ENCODE results near the gene IPO9. TPM values are rescaled to one million over a fixed set of nuclear protein-coding genes. Genes with fewer than 3 reads are reported as not detected.

Gene IPO9
- total RNA-seq, 2 donors from 2014 or later: 108 to 133 TPM

- Histone ChIP-seq H3K27ac (ENCODE audit: low read depth, low read length) (no peak overlapping the region), H3K9ac (ENCODE audit: extremely low read depth, low read length, poor library complexity, severe bottlenecking) (no peak overlapping the region), H3K36me3 (ENCODE audit: control insufficient read depth, insufficient read depth, low read length) (no peaks in the 10 kb centered on the region), H3K27me3 (ENCODE audit: control insufficient read depth, insufficient read depth, low read length, poor library complexity, severe bottlenecking) (no peaks in the 10 kb centered on the region), H3K4me3 (ENCODE audit: low read length) (no peak overlapping the region), H3K4me1 (ENCODE audit: control insufficient read depth, insufficient read depth, low read length) (no peaks in the 10 kb centered on the region), H3K9me3 (ENCODE audit: control insufficient read depth, low read length) (no peaks in the 10 kb centered on the region)
- peaks cover 3% of the 10 kb centered on the region for H3K4me1 Mint-ChIP-seq
- no peaks in the 10 kb centered on the region for H3K36me3 Mint-ChIP-seq (ENCODE audit: low read depth)
- H3K27ac Mint-ChIP-seq: no peak overlapping the region
- H3K9me3 Mint-ChIP-seq: no peaks in the 10 kb centered on the region
- no peak for DNase-seq
- H3K4me3 Mint-ChIP-seq: no peak overlapping the region
- H3K27me3 Mint-ChIP-seq (ENCODE audit: insufficient read depth): peaks cover 12% of the 10 kb centered on the region
- 85 to 89% methylated on average over 3 of the region's 3 CpGs for WGBS, 2 experiments (ENCODE audit: insufficient coverage in 1 of 2, insufficient read length in 1 of 2)
- no peak for TF ChIP-seq CTCF (conservative IDR thresholded peaks at IDR 0.05)
These were observed 73.2 kb downstream of the IPO9 start for GRCh38 chr1:201902198-201902597.

- 80 to 81% methylated on average over 3 to 5 of the region's 5 CpGs for WGBS, 2 experiments (ENCODE audit: insufficient coverage in 1 of 2, insufficient read length in 1 of 2)
- no peaks in the 10 kb centered on the region for H3K36me3 ChIP-seq (ENCODE audit: control insufficient read depth, insufficient read depth, low read length)
- no peaks in the 10 kb centered on the region for H3K9me3 ChIP-seq (ENCODE audit: control insufficient read depth, low read length)
- Mint-ChIP-seq H3K27me3 (ENCODE audit: insufficient read depth) (peaks cover 12% of the 10 kb centered on the region), H3K4me1 (peaks cover 3% of the 10 kb centered on the region), H3K36me3 (ENCODE audit: low read depth) (no peaks in the 10 kb centered on the region), H3K27ac (no peak overlapping the region), H3K4me3 (no peak overlapping the region), H3K9me3 (no peaks in the 10 kb centered on the region)
- H3K9ac ChIP-seq (ENCODE audit: extremely low read depth, low read length, poor library complexity, severe bottlenecking): no peak overlapping the region
- TF ChIP-seq CTCF (conservative IDR thresholded peaks at IDR 0.05): no peak
- H3K4me1 ChIP-seq (ENCODE audit: control insufficient read depth, insufficient read depth, low read length): no peaks in the 10 kb centered on the region
- no peak for DNase-seq
- no peak overlapping the region for H3K27ac ChIP-seq (ENCODE audit: low read depth, low read length)
- no peak overlapping the region for H3K4me3 ChIP-seq (ENCODE audit: low read length)
- H3K27me3 ChIP-seq (ENCODE audit: control insufficient read depth, insufficient read depth, low read length, poor library complexity, severe bottlenecking): no peaks in the 10 kb centered on the region
These were observed 74.2 kb downstream of the IPO9 start for GRCh38 chr1:201903135-201903534.

GRCh38 chr1:201904579-201904978 lies 75.6 kb downstream of the IPO9 start:
- Mint-ChIP-seq H3K27me3 (ENCODE audit: insufficient read depth) (peaks cover 11% of the 10 kb centered on the region), H3K4me3 (no peak overlapping the region), H3K27ac (peak overlapping the region; percentile 58), H3K9me3 (no peaks in the 10 kb centered on the region), H3K4me1 (peaks cover 3% of the 10 kb centered on the region), H3K36me3 (ENCODE audit: low read depth) (no peaks in the 10 kb centered on the region)
- H3K4me3 ChIP-seq (ENCODE audit: low read length): no peak overlapping the region
- no peak for TF ChIP-seq CTCF (conservative IDR thresholded peaks at IDR 0.05)
- H3K27ac ChIP-seq (ENCODE audit: low read depth, low read length): no peak overlapping the region
- DNase-seq: no peak
- H3K36me3 ChIP-seq (ENCODE audit: control insufficient read depth, insufficient read depth, low read length): no peaks in the 10 kb centered on the region
- no peaks in the 10 kb centered on the region for H3K27me3 ChIP-seq (ENCODE audit: control insufficient read depth, insufficient read depth, low read length, poor library complexity, severe bottlenecking)
- 46 to 60% methylated on average over 6 of the region's 6 CpGs for WGBS, 2 experiments (ENCODE audit: insufficient coverage in 1 of 2, insufficient read length in 1 of 2)
- no peaks in the 10 kb centered on the region for H3K9me3 ChIP-seq (ENCODE audit: control insufficient read depth, low read length)
- no peak overlapping the region for H3K9ac ChIP-seq (ENCODE audit: extremely low read depth, low read length, poor library complexity, severe bottlenecking)
- H3K4me1 ChIP-seq (ENCODE audit: control insufficient read depth, insufficient read depth, low read length): no peaks in the 10 kb centered on the region
